Osteocyte (in vitro differentiated cells): ENCODE measurements around the gene PMPCA. TPM values are rescaled to one million over a fixed set of nuclear protein-coding genes. Genes with fewer than 3 reads are reported as not detected.

Experiments used
- DNase-seq: peaks from one replicate; pipeline ENCODE4 v3.0.0; 2021; ENCODE audit warnings: mixed read lengths; ENCODE audit not compliant: unreplicated experiment; ENCODE audit errors: extremely low spot score
- H3K27ac Mint-ChIP-seq: one replicate; pipeline ENCODE4 v1.8.0; 2021; ENCODE audit warnings: mild to moderate bottlenecking, mixed read lengths; ENCODE audit not compliant: unreplicated experiment
- H3K27me3 Mint-ChIP-seq: one replicate; pipeline ENCODE4 v1.8.0; 2021; ENCODE audit warnings: mixed read lengths; ENCODE audit not compliant: unreplicated experiment
- H3K36me3 Mint-ChIP-seq: one replicate; pipeline ENCODE4 v1.8.0; 2021; ENCODE audit warnings: mixed read lengths; ENCODE audit not compliant: unreplicated experiment
- H3K4me1 Mint-ChIP-seq: one replicate; pipeline ENCODE4 v1.8.0; 2021; ENCODE audit warnings: mixed read lengths; ENCODE audit not compliant: unreplicated experiment
- H3K4me3 Mint-ChIP-seq: one replicate; pipeline ENCODE4 v1.8.0; 2021; ENCODE audit warnings: mild to moderate bottlenecking, moderate library complexity, mixed read lengths; ENCODE audit not compliant: unreplicated experiment
- H3K9me3 Mint-ChIP-seq: one replicate; pipeline ENCODE4 v1.8.0; 2021; ENCODE audit warnings: mixed read lengths; ENCODE audit not compliant: unreplicated experiment
- total RNA-seq: library from RNA; stranded (reverse); gene quantifications from 2 replicates; pipeline ENCODE4 v1.2.1, GENCODE V29; 2021
- TF ChIP-seq, protein P1 (sequence below): fragments of 200-600 bp; sonication (generic); IDR thresholded peaks from 2 replicates; pipeline ENCODE4 v1.5.0; 2021; ENCODE audit warnings: antibody characterized with exemption, mild to moderate bottlenecking, moderate library complexity

PMPCA gene
- total RNA-seq, 1 donor from 2014 or later, result 52.8 TPM

GRCh38 chr9:136472640-136473353 lies 62.3 kb downstream of the PMPCA start:
- no peak for DNase-seq
- Mint-ChIP-seq H3K27me3 (no peaks in the 10 kb centered on the region), H3K9me3 (no peaks in the 10 kb centered on the region), H3K36me3 (peaks cover 29% of the 10 kb centered on the region), H3K4me1 (no peaks in the 10 kb centered on the region), H3K4me3 (no peak overlapping the region), H3K27ac (no peak overlapping the region)
- TF ChIP-seq, protein P1, sequence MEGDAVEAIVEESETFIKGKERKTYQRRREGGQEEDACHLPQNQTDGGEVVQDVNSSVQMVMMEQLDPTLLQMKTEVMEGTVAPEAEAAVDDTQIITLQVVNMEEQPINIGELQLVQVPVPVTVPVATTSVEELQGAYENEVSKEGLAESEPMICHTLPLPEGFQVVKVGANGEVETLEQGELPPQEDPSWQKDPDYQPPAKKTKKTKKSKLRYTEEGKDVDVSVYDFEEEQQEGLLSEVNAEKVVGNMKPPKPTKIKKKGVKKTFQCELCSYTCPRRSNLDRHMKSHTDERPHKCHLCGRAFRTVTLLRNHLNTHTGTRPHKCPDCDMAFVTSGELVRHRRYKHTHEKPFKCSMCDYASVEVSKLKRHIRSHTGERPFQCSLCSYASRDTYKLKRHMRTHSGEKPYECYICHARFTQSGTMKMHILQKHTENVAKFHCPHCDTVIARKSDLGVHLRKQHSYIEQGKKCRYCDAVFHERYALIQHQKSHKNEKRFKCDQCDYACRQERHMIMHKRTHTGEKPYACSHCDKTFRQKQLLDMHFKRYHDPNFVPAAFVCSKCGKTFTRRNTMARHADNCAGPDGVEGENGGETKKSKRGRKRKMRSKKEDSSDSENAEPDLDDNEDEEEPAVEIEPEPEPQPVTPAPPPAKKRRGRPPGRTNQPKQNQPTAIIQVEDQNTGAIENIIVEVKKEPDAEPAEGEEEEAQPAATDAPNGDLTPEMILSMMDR, result no peak

GRCh38 chr9:136473354-136473721 lies 62.9 kb downstream of the PMPCA start:
- Mint-ChIP-seq H3K27ac (no peak overlapping the region), H3K27me3 (no peaks in the 10 kb centered on the region), H3K9me3 (no peaks in the 10 kb centered on the region), H3K4me3 (no peak overlapping the region), H3K4me1 (no peaks in the 10 kb centered on the region), H3K36me3 (peaks cover 30% of the 10 kb centered on the region)
- TF ChIP-seq, protein P1, result no peak
- DNase-seq, result no peak

Other genes with a start within 250 kb of the PMPCA start
- not detected in 2 replicates for gene LHX3, start 205.5 kb upstream of the PMPCA start, total RNA-seq
- gene QSOX2, start 164.8 kb upstream of the PMPCA start, total RNA-seq, result 15.5 and 17.1 TPM in 2 replicates
- gene CCDC187, start 106.6 kb upstream of the PMPCA start, total RNA-seq, result not detected in 2 replicates
- gene GPSM1, start 83.1 kb upstream of the PMPCA start, total RNA-seq, result 32.5 and 37.1 TPM in 2 replicates
- gene DNLZ, start 46.9 kb upstream of the PMPCA start, total RNA-seq, result 16.6 and 17.6 TPM in 2 replicates
- 0.89 and 0.94 TPM in 2 replicates for gene CARD9, start 37.0 kb upstream of the PMPCA start, total RNA-seq
- 8.9 and 9.9 TPM in 2 replicates for gene SNAPC4, start 10.5 kb upstream of the PMPCA start, total RNA-seq
- 54.8 and 57.9 TPM in 2 replicates for gene ENTR1, start within 50 bp of the PMPCA start, total RNA-seq
- gene INPP5E, start 29.2 kb downstream of the PMPCA start, total RNA-seq, result 16.0 and 16.7 TPM in 2 replicates
- gene SEC16A, start 72.4 kb downstream of the PMPCA start, total RNA-seq, result 85.0 and 88.5 TPM in 2 replicates
- 44.9 and 53.6 TPM in 2 replicates for gene NOTCH1, start 135.4 kb downstream of the PMPCA start, total RNA-seq